ENCODE data around the gene PIGT. TPM values are rescaled to one million over a fixed set of nuclear protein-coding genes. Genes with fewer than 3 reads are reported as not detected.

The PIGT gene
- total and polyA plus RNA-seq, 10 of the 15 experiments (the other 5 are each of a cell fraction or from before 2014, with no cell fraction given), result 18.6 to 66.0 (median 35.3) TPM

- no TSS peak for BruUV-seq (replicated peaks)
- ChIA-PET CTCF (interaction anchor here (0.6 to 2.2 kb wide), 5 partner anchors 21 to 524 kb away, joined by 3 to 13 read pairs (median 3); no protein-coding TSS in a partner anchor), RAD21 (ENCODE audit: unreplicated experiment) (interaction anchor here (0.6 to 1.5 kb wide), 2 partner anchors 144 to 308 kb away, joined by 3 to 4 read pairs; no protein-coding TSS in a partner anchor), SMC1A (ENCODE audit: uncharacterized antibody, unreplicated experiment) (interaction anchor here (1.7 kb wide), 1 partner anchor 10 kb away, joined by 7 read pairs; no protein-coding TSS in a partner anchor), POLR2A (no interaction called here)
- no peak for ATAC-seq
- FAIRE-seq, result peak; percentile 18
- no peaks in the 10 kb centered on the region for H3K36me3 ChIP-seq (ENCODE audit: control insufficient read depth in 2 of 2, insufficient read depth in 2 of 2, low read length in 1 of 2)
- no peak overlapping the region for H3K4me2 ChIP-seq (ENCODE audit: control insufficient read depth, insufficient read depth)
- DNase-seq (ENCODE audit: low read depth, low spot score), result no peak
- no peak for TF ChIP-seq SUPT20H (IDR thresholded peaks at IDR 0.05; ENCODE audit: borderline replicate concordance, control insufficient read depth, low read depth, low read length)
- TF ChIP-seq RELA (IDR thresholded peaks at IDR 0.05; ENCODE audit: borderline replicate concordance, partially characterized antibody), result no peak
- peaks cover 0 to 19% of the 10 kb centered on the region in 2 experiments; a peak in 3 of 4 replicates for H3K27me3 ChIP-seq (replicated peaks in 1 of 2; ENCODE audit: control insufficient read depth in 2 of 2, insufficient read depth in 2 of 2, low read length in 1 of 2)
- H3K4me1 ChIP-seq (ENCODE audit: control insufficient read depth, insufficient read depth, low read length), result no peaks in the 10 kb centered on the region
- in situ Hi-C loops (cut with MboI) (no loop called here), intact Hi-C loops (cut with micrococcal nuclease; ENCODE audit: unreplicated experiment) (no loop called here)
- 63% methylated on average over 6 of the region's 6 CpGs for WGBS (ENCODE audit: insufficient coverage, insufficient replicate concordance, low lambda C conversion rate, missing lambda C conversion rate)
- H3K9me3 ChIP-seq (replicated peaks; ENCODE audit: control insufficient read depth, insufficient read depth, low read length), result no peaks in the 10 kb centered on the region
- no peaks in the 10 kb centered on the region for H4K20me1 ChIP-seq (ENCODE audit: control insufficient read depth, insufficient read depth)
- H2AFZ ChIP-seq (ENCODE audit: control insufficient read depth, low read depth, low read length), result no peak overlapping the region
- no peaks in the 10 kb centered on the region for H3K79me2 ChIP-seq (ENCODE audit: control insufficient read depth, insufficient read depth, low read length)
- H3K4me3 ChIP-seq, result no peak overlapping the region
- no peak overlapping the region for H3K9ac ChIP-seq (ENCODE audit: control insufficient read depth, insufficient read depth, low read length)
- H3K27ac ChIP-seq (ENCODE audit: control insufficient read depth, insufficient read depth), result no peak overlapping the region
These were observed 47.0 kb downstream of the PIGT start for GRCh38 chr20:45462711-45463509.

GRCh38 chr20:45463709-45464108 is 47.8 kb downstream of the PIGT start:
- in situ Hi-C loops (cut with MboI) (no loop called here), intact Hi-C loops (cut with micrococcal nuclease; ENCODE audit: unreplicated experiment) (no loop called here)
- Histone ChIP-seq H2AFZ (ENCODE audit: control insufficient read depth, low read depth, low read length) (no peak overlapping the region), H3K27ac (ENCODE audit: control insufficient read depth, insufficient read depth) (no peak overlapping the region), H3K9me3 (replicated peaks; ENCODE audit: control insufficient read depth, insufficient read depth, low read length) (no peaks in the 10 kb centered on the region), H4K20me1 (ENCODE audit: control insufficient read depth, insufficient read depth) (no peaks in the 10 kb centered on the region), H3K4me2 (ENCODE audit: control insufficient read depth, insufficient read depth) (no peak overlapping the region), H3K4me3 (no peak overlapping the region), H3K27me3 (replicated peaks in 1 of 2; ENCODE audit: control insufficient read depth in 2 of 2, insufficient read depth in 2 of 2, low read length in 1 of 2) (peaks cover 0 to 21% of the 10 kb centered on the region in 2 experiments), H3K79me2 (ENCODE audit: control insufficient read depth, insufficient read depth, low read length) (no peaks in the 10 kb centered on the region), H3K9ac (ENCODE audit: control insufficient read depth, insufficient read depth, low read length) (no peak overlapping the region), H3K36me3 (ENCODE audit: control insufficient read depth in 2 of 2, insufficient read depth in 2 of 2, low read length in 1 of 2) (no peaks in the 10 kb centered on the region), H3K4me1 (ENCODE audit: control insufficient read depth, insufficient read depth, low read length) (no peaks in the 10 kb centered on the region)
- ATAC-seq (no peak), DNase-seq (ENCODE audit: low read depth, low spot score) (no peak), FAIRE-seq (no peak)
- POLR2A ChIA-PET, result no interaction called here
- CTCF ChIA-PET, result interaction anchor here (1.1 kb wide), 1 partner anchor 307 kb away, joined by 5 read pairs; no protein-coding TSS in a partner anchor
- 0% methylated on average over 4 of the region's 4 CpGs for WGBS (ENCODE audit: insufficient coverage, insufficient replicate concordance, low lambda C conversion rate, missing lambda C conversion rate)
- SMC1A ChIA-PET (ENCODE audit: uncharacterized antibody, unreplicated experiment), result no interaction called here
- RAD21 ChIA-PET (ENCODE audit: unreplicated experiment), result interaction anchor here (0.6 kb wide), 1 partner anchor 145 kb away, joined by 3 read pairs; no protein-coding TSS in a partner anchor
- no TSS peak for BruUV-seq (replicated peaks)
- TF ChIP-seq PBX3 (IDR thresholded peaks at IDR 0.05; ENCODE audit: insufficient replicate concordance, low read depth, low read length), result no peak
- TF ChIP-seq ZNF384 (IDR thresholded peaks at IDR 0.05; ENCODE audit: borderline replicate concordance, low read depth, low read length), result no peak
- TF ChIP-seq TCF7 (IDR thresholded peaks at IDR 0.05; ENCODE audit: borderline replicate concordance), result no peak
- no peak for TF ChIP-seq TBL1XR1 (IDR thresholded peaks at IDR 0.05; ENCODE audit: low read depth, low read length)
- no peak for TF ChIP-seq IRF4 (IDR thresholded peaks at IDR 0.05; ENCODE audit: low read depth, low read length)
- no peak for TF ChIP-seq ZBTB33 (IDR thresholded peaks at IDR 0.05)
- no peak for TF ChIP-seq FOS (IDR thresholded peaks at IDR 0.05; ENCODE audit: borderline replicate concordance, extremely low read depth, insufficient read length)
- no peak for TF ChIP-seq PAX8 (IDR thresholded peaks at IDR 0.05)
- no peak for TF ChIP-seq KLF5 (IDR thresholded peaks at IDR 0.05; ENCODE audit: partially characterized antibody)
- TF ChIP-seq TCF12 (IDR thresholded peaks at IDR 0.05; ENCODE audit: low read depth, low read length), result no peak
- TF ChIP-seq RUNX3 (IDR thresholded peaks at IDR 0.05; ENCODE audit: low read length), result no peak
